HG03135 (cell line): Measurements from ENCODE around the gene RUNDC1.

ENCODE experiments used
- ATAC-seq: cut with Tn5 transposase; IDR thresholded peaks from one replicate; pipeline ENCODE4 v1.9.1; 2021; ENCODE audit warnings: mild to moderate bottlenecking, moderate library complexity; ENCODE audit not compliant: unreplicated experiment

Gene RUNDC1

DNA sequence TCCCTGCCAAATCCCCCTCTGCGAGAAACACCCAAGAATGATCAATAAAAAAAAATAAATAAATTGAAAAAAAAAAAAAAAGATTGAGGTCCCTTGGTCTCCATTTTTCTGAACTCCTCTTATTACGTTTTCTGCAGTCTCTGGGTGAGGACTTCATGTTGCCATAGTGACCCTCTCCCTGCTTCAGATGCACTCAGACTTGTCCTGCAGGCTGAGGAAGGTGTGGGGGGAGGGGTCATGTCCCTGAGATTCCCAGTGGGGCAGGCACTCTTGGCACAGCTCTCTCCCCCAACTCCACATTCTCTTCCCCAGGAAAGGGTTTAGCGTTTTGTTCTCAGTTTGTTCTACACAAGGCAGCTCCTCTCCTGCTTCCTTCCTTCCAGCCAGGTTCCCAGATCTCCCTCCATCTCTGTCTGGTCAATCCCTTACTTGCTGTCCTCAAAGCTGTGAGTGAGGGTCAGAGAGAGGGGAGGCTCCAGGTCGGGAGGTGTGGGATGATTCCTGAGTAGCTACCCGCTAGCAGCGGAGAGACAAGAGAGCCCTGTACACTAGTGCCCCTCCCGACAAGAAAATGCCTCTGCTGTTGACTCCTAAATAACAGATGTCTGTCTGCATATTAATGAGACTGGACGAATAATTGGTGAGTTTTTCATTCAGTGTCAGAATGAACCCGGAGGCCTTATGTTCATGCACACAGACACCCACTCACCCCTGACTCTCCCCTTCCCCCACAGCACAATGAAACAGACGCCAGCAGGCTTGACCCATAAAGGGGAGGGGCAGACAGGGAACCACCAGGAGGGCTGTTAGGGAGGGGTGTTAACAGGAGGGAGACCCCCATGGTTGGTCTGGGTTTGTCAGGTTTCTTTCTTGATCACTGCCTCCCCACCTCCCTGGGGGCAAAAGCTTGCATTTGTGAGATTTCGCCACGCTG is 53.9 kb downstream of the RUNDC1 start:
- no peak for ATAC-seq

DNA sequence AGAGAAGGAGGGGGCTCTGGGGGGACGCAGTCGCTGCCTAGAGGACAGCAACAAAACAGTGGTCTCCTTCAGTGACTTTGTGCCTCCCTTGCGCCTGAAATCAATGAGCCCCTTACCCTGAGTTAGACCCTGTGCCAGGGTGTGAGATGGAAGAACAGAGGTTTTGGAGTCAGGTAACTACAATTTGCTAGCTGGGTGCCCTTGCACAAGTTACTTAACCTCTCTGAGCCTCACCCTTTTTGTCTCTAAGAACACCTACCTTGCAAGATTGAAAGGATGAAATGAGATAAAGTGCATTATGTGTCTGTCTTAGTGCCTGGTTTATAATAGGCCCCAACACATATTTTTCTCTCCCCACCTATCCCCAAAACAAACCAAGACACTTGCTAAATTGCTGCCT is 54.5 kb downstream of the RUNDC1 start:
- no peak for ATAC-seq

DNA sequence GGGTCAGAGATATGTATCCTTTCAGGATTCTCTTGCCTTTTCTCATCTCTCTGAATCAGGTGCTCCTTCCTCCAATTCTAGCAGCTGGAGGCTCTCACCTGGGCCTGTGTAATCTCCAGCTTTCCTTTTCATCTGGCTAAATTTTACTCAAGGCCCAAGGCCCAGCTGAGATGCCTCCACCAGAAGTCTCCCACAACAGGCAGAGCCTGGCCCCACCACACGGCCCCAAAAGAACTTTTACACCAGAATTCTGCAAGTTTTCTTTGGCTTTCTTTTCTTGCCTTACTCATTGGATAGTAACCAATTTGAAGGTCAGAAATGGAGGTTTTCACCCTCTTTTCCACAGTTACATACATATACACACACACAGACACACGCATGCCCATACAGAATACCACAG is 59.3 kb downstream of the RUNDC1 start:
- ATAC-seq = no peak

DNA sequence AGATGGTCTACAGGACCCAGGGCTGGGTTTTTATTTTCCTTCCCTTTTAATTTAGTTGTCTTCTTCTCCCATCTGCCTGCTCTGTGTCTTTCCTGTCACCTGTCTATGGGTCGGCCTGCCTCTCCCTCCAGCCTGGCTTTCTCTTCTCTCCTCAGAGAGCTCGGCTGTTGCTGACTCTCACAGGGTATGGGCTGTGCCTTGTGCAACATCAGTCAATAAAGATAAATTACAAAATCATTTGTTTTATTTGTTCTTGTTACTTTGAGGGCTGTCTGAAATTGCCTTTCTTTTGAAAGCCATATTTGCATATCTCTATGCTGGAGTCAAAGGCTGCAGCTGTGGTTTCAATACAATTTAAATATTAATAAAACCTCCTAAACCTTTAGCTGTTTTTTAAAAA is 60.3 kb downstream of the RUNDC1 start:
- no peak for ATAC-seq

DNA sequence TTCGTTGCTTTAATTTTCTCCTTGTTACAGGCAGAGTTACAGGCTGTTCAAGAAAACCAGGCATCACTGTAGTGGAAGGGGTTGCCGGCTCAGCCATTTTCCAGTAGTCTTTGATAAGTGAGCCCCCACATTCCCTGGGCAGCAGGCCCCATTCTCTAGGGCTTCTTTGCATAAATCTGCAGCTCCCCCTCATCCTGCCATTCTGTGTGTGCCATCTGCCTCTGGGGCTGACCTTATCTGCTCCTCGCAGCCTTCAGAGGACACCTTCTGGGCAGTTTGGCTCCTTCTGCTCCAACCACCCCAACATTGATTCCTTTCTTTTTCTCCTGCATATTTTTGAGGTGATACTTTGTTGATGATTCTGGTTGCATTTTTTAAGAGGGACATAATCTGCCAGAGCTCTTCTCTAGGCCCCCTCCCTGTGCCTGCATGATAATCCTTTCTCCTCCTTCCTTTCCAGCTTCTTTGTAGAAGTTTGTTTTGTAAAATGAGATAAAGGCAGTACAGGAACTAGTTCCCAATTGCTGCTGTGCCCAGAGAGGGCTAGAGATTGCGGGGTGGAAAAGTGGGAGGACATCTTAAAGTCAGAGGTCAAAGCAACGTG is 61.8 kb downstream of the RUNDC1 start:
- ATAC-seq = no peak
